GM23248 (cell line): ENCODE data around the gene CREB5.

Source experiments
- EZH2 ChIP-seq: fragments of 200-600 bp; sonication (generic); IDR thresholded peaks from 2 replicates; pipeline ENCODE4 v1.6.1; 2018; ENCODE audit warnings: antibody characterized with exemption, mild to moderate bottlenecking; ENCODE audit not compliant: insufficient read depth, poor library complexity, severe bottlenecking
- EZH2phosphoT487 ChIP-seq: fragments of 200-600 bp; sonication (generic); IDR thresholded peaks from 2 replicates; pipeline ENCODE4 v1.6.1; 2018; ENCODE audit warnings: antibody characterized with exemption, moderate library complexity, mild to moderate bottlenecking, low read depth; ENCODE audit not compliant: insufficient read depth

DNA sequence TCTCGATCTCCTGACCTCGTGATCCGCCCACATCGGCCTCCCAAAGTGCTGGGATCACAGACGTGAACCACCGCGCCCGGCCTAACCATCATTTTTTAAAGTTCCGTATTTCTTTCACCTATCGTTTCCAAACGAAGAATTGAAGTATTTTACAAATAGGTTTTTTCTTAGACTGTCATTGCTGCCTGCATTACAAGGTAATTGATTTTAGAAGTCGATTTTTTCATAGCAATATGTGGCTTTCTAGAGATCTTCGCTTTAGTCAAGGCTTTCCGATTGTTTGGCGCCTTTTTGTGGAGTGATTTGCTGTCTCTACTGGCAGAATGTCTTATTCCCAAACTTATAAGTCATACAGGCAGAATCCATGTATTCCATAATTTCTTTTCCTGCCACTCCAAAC is 436.6 kb downstream of the CREB5 start:
- TF ChIP-seq EZH2phosphoT487, result no peak
- no peak for TF ChIP-seq EZH2
